WTC11 (cell line): ENCODE data around the gene MFSD1. TPM values are rescaled to one million over a fixed set of nuclear protein-coding genes. Genes with fewer than 3 reads are reported as not detected.

Experiments used
- ATAC-seq: fragments of 200-7000 bp; cut with Tn5 transposase; 2 replicates; pipeline ENCODE4 v1.10.0; 2021; ENCODE audit warnings: mild to moderate bottlenecking, moderate library complexity
- CTCF ChIA-PET: fragments of 300-600 bp; sonication (Branson Sonifier 250); formaldehyde crosslinking; loops from one replicate; lab custom pipeline; 2021; ENCODE audit warnings: antibody characterized with exemption; lab: Charles Lee
- POLR2A ChIA-PET: fragments of 350-600 bp; sonication (Branson Sonifier 250); formaldehyde crosslinking; loops from one replicate; lab custom pipeline; 2021; ENCODE audit warnings: antibody characterized with exemption; lab: Charles Lee
- DNase-seq: peaks from one replicate; pipeline ENCODE4 v3.0.0; 2021; ENCODE audit warnings: low spot score
- H3K27ac Mint-ChIP-seq: 2 replicates; pipeline ENCODE4 v1.8.0; 2021; ENCODE audit warnings: mixed read lengths
- H3K27me3 Mint-ChIP-seq: 2 replicates; pipeline ENCODE4 v1.8.0; 2021; ENCODE audit warnings: low read depth, mild to moderate bottlenecking, moderate library complexity, mixed read lengths
- H3K36me3 Mint-ChIP-seq: 2 replicates; pipeline ENCODE4 v1.8.0; 2021; ENCODE audit warnings: mixed read lengths
- H3K4me1 Mint-ChIP-seq: 2 replicates; pipeline ENCODE4 v1.8.0; 2022; ENCODE audit warnings: mixed read lengths
- H3K4me3 Mint-ChIP-seq: 2 replicates; pipeline ENCODE4 v1.8.0; 2021; ENCODE audit warnings: mild to moderate bottlenecking, moderate library complexity, mixed read lengths
- H3K9me3 Mint-ChIP-seq: 2 replicates; pipeline ENCODE4 v1.8.0; 2021; ENCODE audit warnings: mixed read lengths
- ARID4B ChIP-seq: sonication (generic); formaldehyde crosslinking; IDR thresholded peaks from 2 replicates; pipeline ENCODE4 v1.8.0; 2023; ENCODE audit warnings: missing genetic modification reagents, mild to moderate bottlenecking, borderline replicate concordance
- CBFB ChIP-seq: sonication (generic); formaldehyde crosslinking; IDR thresholded peaks from 2 replicates; pipeline ENCODE4 v1.8.1; 2022; ENCODE audit warnings: mild to moderate bottlenecking, low read depth, missing genetic modification reagents
- CREM ChIP-seq: sonication (generic); formaldehyde crosslinking; IDR thresholded peaks from 2 replicates; pipeline ENCODE4 v1.8.1; 2022; ENCODE audit warnings: mild to moderate bottlenecking, missing genetic modification reagents, moderate library complexity
- E2F1 ChIP-seq: sonication (generic); formaldehyde crosslinking; IDR thresholded peaks from 2 replicates; pipeline ENCODE4 v1.8.0; 2022; ENCODE audit warnings: mild to moderate bottlenecking, missing genetic modification reagents
- EMX1 ChIP-seq: fragments of 250-450 bp; sonication (Bioruptor Pico); IDR thresholded peaks from 2 replicates; pipeline ENCODE4 v1.8.0; 2021; ENCODE audit warnings: mild to moderate bottlenecking
- ERG ChIP-seq: fragments of 250-450 bp; sonication (Bioruptor Pico); IDR thresholded peaks from 2 replicates; pipeline ENCODE4 v1.8.0; 2021; ENCODE audit warnings: mild to moderate bottlenecking
- ESRRA ChIP-seq: sonication (generic); formaldehyde crosslinking; IDR thresholded peaks from 2 replicates; pipeline ENCODE4 v1.8.1; 2022; ENCODE audit warnings: mild to moderate bottlenecking, missing genetic modification reagents, borderline replicate concordance
- FOXP4 ChIP-seq: sonication (generic); formaldehyde crosslinking; IDR thresholded peaks from 2 replicates; pipeline ENCODE4 v1.8.0; 2022; ENCODE audit warnings: mild to moderate bottlenecking, missing genetic modification reagents
- GRHL2 ChIP-seq: fragments of 250-450 bp; sonication (Bioruptor Pico); IDR thresholded peaks from 2 replicates; pipeline ENCODE4 v1.8.0; 2022; ENCODE audit warnings: mild to moderate bottlenecking, moderate library complexity; ENCODE audit not compliant: insufficient replicate concordance, severe bottlenecking
- KAT7 ChIP-seq: sonication (generic); formaldehyde crosslinking; IDR thresholded peaks from 2 replicates; pipeline ENCODE4 v1.8.1; 2023; ENCODE audit warnings: missing genetic modification reagents, mild to moderate bottlenecking, borderline replicate concordance
- PRDM15 ChIP-seq: sonication (generic); formaldehyde crosslinking; IDR thresholded peaks from 2 replicates; pipeline ENCODE4 v1.8.0; 2022; ENCODE audit warnings: missing genetic modification reagents
- STAT6 ChIP-seq: sonication (generic); formaldehyde crosslinking; conservative IDR thresholded peaks from 2 replicates; pipeline ENCODE4 v1.8.1; 2023; ENCODE audit warnings: mild to moderate bottlenecking, low read depth, missing genetic modification reagents, moderate library complexity
- TCF7 ChIP-seq: sonication (generic); formaldehyde crosslinking; IDR thresholded peaks from 2 replicates; pipeline ENCODE4 v1.8.0; 2022; ENCODE audit warnings: mild to moderate bottlenecking, low read depth, missing genetic modification reagents, moderate library complexity
- TEAD4 ChIP-seq: sonication (generic); formaldehyde crosslinking; IDR thresholded peaks from 2 replicates; pipeline ENCODE4 v1.8.0; 2022; ENCODE audit warnings: mild to moderate bottlenecking, missing genetic modification reagents
- TP53 ChIP-seq: sonication (generic); formaldehyde crosslinking; IDR thresholded peaks from 2 replicates; pipeline ENCODE4 v1.8.1; 2023; ENCODE audit warnings: mild to moderate bottlenecking, missing genetic modification reagents
- ZNF121 ChIP-seq: sonication (generic); formaldehyde crosslinking; IDR thresholded peaks from 2 replicates; pipeline ENCODE4 v1.8.0; 2023; ENCODE audit warnings: missing genetic modification reagents
- total RNA-seq: library from RNA; stranded (reverse); gene quantifications from 3 replicates; pipeline ENCODE4 v1.2.3, GENCODE V29; 2021

Gene MFSD1
- total RNA-seq, 1 experiment from 2014 or later, result 8.2 TPM

GRCh38 chr3:158792709-158793108 is 9.1 kb upstream of the MFSD1 start (continued):
- TF ChIP-seq ERG (CRISPR knock-in tag), result no peak
- TF ChIP-seq EMX1 (CRISPR knock-in tag), result no peak

GRCh38 chr3:158794206-158794605 is 7.6 kb upstream of the MFSD1 start:
- no peaks in the 10 kb centered on the region for H3K36me3 Mint-ChIP-seq
- CTCF ChIA-PET, result interaction anchor here (0.7 to 1.6 kb wide), 4 partner anchors 26 to 466 kb away, joined by 4 to 14 read pairs (median 4); no protein-coding TSS in a partner anchor
- H3K4me3 Mint-ChIP-seq, result no peak overlapping the region
- no peak overlapping the region for H3K27ac Mint-ChIP-seq
- no peaks in the 10 kb centered on the region; the same call in 1 of the 2 replicates for H3K4me1 Mint-ChIP-seq
- no peaks in the 10 kb centered on the region for H3K9me3 Mint-ChIP-seq
- ATAC-seq, result no peak
- DNase-seq, result no peak
- TF ChIP-seq CBFB (CRISPR knock-in tag) (no peak), ARID4B (no peak), ESRRA (CRISPR knock-in tag) (no peak), GRHL2 (CRISPR knock-in tag) (no peak), CREM (no peak), TEAD4 (no peak), TP53 (CRISPR knock-in tag) (no peak), E2F1 (CRISPR knock-in tag) (no peak), STAT6 (CRISPR knock-in tag) (no peak), ZNF121 (CRISPR knock-in tag) (no peak), TCF7 (no peak), KAT7 (no peak), PRDM15 (CRISPR knock-in tag) (no peak), FOXP4 (CRISPR knock-in tag) (no peak)
- POLR2A ChIA-PET, result no interaction called here
- peaks cover 19% of the 10 kb centered on the region for H3K27me3 Mint-ChIP-seq
